Activated CD8-positive, alpha-beta memory T cell treated with anti-CD3 and anti-CD28 coated beads for 24 hours (primary cell): ENCODE data around the gene PRSS22.

ENCODE experiments used
- DNase-seq: peaks from one replicate; pipeline ENCODE4 v3.0.0-alpha.2; 2020

PRSS22 gene, protein sequence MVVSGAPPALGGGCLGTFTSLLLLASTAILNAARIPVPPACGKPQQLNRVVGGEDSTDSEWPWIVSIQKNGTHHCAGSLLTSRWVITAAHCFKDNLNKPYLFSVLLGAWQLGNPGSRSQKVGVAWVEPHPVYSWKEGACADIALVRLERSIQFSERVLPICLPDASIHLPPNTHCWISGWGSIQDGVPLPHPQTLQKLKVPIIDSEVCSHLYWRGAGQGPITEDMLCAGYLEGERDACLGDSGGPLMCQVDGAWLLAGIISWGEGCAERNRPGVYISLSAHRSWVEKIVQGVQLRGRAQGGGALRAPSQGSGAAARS

DNA sequence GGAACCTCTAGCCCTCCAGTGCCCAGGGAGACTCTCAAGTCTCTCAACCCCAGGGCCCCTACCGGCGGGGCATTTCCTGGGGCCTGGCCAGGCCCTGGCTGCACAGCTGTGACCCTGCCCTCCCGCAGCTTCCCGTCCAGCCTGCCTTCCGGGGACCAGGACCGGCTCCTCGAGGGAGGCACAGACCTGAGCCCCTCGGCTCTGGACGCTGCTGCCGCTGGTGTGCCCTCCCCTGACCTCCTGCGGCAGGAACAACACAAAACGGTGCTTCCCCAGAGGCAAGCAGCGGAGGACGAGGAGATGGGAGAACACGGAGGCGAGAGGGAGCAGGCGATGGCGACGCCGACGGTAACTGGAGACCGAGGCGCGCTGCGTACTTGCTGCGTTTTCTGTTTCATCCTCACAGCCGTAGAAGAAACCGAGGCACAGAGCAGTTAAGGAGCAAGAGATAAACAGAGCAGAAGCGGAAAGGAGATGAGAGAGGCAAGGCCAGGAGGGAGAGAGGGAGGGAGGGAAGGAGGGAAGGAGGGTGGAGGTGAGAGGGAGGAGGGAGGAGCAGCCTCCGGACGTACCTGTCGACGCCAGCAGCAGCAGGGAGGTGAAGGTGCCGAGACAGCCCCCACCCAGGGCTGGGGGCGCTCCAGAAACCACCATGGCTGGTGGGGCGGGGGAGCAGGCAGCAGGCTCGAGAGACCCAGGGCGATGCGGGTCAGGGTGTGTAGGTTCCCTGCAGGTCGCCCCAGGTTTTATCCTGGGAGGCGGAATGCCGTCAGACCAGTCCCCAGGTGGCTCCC, at the start of gene PRSS22:
Gene PRSS22, minus strand, starts transcription at position 720 of the 794 bp plus-strand sequence. Its CDS starts 66 bp downstream, at position 654.
- peak; percentile 68 for DNase-seq

DNA sequence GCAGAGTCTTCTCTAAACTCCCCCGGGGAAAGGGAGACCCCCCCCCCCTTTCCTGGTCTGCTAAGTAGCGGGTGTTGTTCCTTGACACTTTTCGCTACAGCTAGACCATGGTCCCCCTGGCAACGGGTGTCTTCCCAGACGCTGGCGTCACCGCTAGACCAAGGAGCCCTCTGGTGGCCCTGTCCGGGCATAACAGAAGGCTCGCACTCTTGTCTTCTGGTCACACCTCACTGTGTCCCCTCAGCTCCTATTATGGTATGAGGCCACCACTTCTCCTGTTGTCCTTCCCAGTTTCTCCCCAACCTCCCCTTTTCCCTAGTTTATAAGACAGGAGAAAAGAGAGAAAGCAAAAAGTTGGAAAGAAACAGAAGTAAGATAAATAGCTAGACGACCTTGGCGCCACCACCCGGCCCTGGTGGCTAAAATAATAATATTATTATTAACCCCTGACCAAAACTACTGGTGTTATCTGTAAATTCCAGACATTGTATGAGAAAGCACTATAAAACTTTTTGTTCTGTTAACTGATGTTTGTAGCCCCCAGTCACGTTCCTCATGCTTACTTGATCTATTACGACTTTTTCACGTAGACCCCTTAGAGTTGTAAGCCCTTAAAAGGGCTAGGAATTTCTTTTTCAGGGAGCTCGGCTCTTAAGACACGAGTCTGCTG, 49.2 kb upstream of the PRSS22 start:
- peak; percentile 75 for DNase-seq

DNA sequence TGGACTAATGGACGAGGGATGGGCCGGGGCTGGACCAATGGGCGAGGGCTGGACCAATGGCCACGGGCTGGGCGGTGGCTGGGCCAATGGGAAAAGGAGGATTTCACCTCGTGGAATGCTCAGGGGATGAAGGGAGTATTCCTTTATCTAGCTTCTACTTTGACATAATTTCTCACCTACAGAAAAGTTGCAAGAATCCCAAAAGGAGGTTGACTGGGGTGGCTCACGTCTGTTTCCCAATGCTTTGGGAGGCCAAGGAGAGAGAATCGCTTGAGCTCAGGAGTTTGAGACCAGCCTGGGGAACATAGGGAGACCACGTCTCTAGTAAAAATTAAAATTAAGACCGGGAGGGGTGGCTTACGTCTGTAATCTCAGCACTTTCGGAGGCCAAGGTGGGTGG, 48.0 kb upstream of the PRSS22 start:
- DNase-seq: no peak

DNA sequence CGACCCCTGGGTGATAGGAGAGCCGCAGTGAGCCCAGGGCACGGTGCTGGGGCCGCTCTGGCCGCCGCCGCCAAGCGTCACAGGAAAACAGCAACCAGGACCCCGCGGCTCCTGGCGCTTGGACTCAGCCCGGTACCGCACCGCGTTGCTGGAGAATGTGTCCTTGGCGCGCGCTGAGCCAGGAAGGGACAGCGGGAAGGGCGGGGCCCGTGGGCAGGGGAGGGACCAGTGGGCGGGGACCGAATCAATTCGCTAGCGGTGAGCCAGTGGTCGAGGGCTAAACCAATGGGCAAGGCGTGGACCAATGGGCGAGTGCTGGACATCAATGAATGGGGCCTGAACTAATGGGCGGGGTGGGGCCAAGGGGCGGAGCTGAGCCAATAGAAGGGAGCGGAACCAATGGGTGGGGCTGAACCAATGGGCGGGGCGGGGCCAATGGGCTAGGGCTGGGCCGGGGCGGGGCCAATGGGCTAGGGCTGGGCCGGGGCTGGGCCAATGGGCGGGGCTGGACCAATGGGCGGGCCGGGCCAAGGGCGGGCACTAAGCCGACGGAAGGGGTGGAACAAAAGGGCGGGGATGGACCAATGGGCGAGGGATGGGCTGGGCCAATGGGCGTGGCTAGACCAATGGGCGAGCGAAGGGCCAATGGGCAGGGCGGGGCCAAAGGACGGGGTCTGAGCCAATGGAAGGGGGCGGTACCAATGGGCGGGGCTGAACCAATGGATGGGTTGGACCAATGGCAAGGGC, 47.4 kb upstream of the PRSS22 start:
- DNase-seq: peak; percentile 95

DNA sequence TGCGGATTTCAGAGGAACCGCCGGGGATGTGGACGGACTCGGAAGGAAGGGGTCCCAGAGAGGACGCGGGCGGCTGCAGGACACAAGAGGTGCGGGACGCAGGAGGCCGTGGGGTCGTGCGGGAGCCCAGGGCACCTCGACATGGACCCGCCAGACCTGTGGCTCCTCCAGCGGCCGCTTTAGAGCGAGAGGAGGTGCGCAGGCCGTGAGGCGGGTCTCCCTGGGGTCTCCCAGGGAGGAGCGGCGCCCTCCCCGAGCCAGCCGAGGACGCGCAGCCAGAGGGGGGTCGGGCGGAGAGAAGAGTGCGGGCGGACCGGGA, 46.9 kb upstream of the PRSS22 start:
- DNase-seq: no peak

DNA sequence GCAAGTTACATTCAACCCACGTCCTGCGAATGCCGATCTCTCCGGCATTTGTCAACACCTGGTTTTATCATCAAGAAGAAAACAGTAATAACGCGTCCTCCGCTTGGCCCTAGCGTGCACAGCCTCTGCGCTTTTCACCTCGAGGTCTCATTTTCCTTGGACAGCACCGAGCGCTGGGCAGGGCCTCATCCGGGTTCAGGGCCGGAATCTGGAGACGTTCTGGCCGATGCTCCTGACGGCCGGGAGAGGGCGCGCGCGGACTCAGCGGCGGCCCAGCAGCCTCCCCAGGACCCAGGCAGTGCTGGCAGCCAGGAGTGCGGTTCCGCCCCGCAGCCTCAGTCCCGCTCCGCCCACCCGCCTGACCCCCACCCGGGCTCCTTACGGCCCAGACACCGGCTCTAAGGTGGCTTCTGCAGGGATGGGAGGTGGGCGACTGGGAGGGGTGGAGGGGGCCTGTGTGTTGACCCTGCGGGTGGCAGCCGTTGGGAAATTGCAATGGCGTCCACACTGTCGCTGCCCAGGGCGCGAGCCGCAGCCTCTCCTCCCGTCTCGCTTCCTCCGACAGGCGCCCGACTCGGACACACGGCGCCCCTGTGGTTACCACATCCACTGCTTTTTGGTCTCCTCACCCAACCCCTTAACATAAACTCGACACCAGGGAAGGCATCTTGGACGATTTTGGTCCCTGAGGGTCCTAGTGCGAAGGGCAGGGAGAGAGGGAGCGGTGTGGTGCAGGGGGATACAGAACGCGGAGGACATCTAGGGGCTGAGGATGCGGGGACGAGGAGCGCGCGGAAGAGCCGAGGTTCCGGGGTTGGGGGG, 46.3 kb upstream of the PRSS22 start:
- peak; percentile 90 for DNase-seq

DNA sequence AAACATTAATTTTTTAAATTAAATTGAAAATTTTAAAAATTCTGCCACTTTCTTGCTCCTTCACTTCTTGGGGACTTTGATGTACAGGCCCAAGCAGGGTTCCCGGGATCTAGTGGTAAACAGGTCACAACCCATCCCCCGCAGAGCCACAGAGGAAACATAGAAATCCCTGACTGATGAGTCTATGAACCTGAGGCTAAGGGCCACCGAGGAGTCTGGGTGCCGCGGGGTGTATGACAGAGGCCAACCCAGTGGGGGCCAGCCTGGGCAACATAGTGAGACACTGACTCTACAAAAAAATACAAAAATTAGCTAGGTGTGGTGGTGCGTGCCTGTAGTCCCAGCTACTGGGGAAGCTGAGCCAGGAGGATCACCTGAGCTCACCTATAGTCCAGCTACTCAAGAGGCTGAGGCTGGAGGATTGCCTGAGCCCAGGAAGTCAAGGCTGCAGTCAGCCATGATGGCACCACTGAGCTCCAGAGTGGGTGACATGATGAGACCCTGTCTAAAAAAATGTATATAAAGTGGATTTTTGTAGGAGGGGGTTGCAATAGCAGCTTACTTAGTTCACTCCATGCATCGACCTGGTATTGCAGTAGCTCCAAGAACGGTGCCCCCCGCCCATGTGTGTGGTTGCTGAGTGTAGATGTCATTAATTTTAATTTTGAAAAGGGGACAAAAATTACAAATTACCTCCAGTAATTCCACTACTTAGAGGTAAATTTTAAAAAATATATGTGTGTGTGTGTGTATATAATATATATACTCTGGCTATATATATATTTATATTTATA, 44.6 kb upstream of the PRSS22 start:
- DNase-seq: no peak

DNA sequence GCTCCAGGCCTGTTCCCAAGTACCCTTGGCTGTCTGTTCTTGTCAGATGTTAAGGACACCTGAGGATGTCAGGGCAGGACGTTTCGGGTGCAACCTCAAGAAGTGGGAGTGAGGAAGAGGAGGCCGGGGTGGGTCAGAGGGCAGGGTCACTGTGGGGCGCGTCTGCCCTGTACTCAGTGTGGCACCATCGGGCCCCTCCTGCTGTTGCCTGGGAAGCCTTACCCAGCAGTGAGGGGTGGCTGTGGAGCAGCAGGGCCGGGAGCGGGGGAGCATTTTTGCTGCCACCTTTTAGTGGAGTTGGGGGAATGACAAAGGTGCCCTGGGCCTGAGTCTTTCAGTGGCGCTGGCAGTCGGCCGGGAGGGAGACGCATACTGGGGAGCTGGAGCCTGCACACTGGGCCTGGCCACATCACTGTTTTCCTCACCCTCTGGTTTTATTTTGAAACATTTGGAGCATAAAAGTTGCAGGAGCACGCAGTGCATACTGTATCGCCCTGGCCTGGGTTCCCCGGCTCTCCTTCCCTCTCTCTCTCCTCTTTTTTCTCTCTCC, 42.6 kb upstream of the PRSS22 start:
- no peak for DNase-seq

DNA sequence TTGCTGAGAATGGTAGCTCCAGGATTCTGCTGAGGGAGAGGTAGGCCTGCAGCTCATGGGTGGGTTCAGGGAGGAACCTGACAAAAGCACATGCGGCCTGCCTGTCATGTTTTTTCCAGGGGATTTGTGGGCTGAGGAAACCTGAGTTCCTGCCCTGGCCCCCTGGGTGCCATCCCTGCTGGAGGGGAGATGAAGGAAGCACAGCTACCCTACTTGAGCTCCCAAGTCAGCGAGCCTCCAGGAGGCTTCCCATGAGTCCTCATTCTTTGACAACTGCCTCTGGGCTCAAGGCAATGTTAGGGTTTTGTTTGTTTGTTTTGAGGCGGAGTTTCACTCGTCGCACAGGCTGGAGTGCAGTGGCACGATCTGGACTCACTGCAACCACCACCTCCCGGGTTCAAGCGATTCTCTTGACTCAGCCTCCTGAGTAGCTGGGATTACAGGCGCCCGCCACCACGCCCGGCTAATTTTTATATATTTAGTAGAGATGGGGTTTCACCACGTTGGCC, 41.6 kb upstream of the PRSS22 start:
- no peak for DNase-seq

DNA sequence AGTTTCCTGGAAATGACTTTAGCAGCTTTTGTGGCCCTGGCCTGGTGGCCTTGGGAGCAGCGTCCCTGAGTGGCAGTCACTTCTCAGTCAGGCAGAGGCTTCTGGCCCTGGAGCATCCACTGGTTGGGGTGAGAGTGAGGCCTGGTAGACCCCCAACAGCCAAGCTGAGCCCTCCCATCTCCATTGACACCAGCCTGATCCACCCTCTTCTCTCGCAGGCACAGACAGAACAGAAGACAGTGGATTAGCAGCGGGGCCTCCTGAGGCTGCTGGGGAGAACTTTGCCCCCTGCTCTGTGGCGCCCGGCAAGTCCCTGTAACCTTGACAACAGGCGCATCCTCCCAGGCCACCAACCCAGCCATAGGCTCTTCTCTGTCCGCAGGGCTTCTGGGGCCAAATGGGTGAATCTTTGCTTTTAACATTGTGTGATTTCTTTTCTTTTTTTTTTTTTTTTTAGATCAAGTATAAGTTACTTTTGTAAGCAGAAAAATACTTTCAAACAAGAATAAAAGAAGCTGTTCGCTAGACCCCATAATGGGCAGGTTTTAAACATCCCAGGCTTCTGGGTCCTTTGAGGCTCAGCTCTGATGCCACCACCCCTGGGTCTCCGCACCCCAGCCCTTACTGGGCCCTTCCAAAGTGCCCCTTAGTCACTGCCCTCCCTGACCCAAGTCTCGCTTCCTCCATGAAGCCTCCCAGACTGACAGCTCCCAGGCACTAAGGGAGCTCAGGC, 41.0 kb upstream of the PRSS22 start:
- no peak for DNase-seq

DNA sequence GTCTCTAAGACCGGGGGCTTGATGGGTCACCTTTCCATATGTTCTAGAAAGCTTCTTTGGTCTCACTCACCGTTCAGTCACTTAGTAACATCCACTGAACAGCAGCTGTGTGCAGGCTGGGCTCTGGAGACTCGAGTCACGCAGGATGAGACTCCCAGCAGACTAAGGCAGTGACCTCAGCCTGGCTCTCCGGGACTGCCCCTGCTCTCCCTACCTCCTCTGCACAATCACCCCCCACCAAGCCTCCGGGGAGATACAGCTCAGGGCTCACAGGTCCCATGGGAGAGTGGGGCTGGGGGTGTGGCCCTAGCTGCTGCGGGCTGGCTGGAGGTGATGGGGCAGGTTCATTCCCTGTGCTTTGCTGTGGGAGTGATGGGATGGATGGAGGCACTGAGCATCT, 39.1 kb upstream of the PRSS22 start:
- DNase-seq: no peak

DNA sequence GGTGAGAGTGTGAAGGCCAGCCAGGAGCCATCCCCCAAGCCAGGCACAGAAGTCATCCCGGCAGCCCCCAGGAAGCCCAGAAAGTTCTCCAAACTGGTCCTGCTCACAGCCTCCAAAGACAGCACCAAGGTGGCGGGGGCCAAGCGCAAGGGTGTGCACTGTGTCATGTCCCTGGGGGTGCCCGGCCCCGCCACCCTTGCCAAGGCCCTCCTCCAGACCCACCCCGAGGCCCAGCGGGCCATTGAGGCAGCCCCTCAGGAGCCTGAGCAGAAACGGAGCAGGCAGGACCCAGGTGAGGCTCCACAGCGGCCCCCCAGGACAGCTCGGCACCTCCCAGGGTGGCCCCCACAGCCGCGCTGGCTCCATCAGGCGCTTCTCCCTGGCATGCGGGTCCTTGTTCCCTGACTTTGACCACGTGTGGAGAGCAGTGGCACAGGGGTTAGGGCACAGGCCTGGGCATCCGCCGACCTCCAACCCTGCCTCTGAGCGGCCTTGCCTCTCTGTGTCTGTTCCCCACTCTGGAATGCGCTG, 38.6 kb upstream of the PRSS22 start:
- no peak for DNase-seq

DNA sequence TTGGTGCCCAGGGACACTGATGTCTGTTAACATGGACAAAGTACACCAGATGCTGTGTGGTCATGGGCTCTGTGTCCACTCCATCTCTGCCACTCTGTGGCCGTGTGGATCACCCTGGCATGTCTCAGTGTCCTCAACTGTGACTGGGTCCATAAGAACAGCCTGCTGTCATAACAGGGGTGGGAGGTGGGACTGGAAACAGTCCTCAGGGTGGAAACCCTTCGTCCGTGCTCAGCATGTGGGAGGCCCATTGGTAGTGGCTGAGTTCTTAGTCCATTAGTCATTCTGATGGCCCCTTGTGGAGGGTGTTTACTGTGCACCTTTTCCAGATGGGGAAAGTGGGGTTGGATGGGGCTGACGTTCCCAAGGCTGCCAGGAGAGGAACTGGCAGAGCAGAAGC, 37.8 kb upstream of the PRSS22 start:
- DNase-seq: no peak

DNA sequence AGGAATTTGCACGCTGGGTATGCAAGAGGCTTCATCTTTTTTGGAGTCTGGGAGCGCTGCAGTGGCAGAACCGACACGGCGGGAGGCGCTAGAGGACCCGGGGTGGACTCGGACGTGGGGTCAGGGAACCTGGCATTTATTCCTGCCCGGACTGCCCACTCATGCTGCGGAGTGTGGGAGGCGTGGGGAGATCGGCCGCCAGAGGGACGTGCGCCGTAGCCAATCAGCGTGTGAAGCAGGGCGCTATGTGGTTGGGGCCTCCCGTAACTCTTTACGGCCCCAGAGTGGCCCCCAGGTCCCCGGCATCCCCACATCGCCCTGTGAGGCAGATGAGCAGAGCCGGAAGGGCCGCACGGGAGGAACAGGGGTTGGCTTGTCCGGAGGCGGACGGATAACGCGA, 36.3 kb upstream of the PRSS22 start:
- no peak for DNase-seq

DNA sequence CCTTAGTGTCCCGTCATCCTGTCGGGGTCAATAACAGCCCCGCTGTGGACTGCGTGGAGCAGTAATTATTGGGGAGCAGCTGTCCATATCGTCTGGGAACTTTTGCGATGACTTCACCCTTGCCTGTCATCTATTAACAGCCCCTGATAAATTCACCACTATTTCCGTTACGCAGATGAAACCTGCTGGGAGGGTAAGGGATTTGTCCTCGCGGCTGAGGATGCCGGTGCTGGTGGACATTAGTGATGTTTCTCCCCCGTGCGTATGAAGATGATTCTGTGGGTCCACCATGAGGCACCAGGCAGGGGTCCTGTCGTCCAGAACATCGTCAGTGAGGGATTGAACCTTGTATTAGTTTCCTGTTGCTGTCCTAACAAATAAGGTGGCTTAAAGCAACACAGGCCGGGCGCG, 26.1 kb upstream of the PRSS22 start:
- no peak for DNase-seq

DNA sequence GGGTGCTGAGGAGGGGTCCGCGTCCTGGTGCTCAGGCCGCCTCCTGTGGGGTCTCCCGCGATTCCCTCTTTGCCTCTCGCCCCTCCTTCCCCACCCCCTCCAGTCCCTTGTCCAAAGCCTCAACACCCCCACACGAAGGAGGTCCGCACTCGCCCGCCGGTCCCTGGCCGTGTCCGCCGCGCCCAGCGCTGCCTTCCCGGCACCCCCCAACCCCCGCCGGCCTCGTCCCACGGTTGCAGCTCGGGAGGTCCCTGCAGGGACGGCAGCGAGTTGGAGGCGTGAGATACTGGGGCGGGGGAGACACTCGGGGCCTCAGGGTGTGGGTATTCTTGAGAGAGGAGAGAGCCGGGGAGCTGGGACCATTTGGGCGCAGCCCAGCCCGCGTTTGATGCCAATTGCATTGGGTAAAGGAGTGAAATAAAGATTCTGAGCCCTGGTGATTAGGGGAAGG, 25.5 kb upstream of the PRSS22 start:
- no peak for DNase-seq

DNA sequence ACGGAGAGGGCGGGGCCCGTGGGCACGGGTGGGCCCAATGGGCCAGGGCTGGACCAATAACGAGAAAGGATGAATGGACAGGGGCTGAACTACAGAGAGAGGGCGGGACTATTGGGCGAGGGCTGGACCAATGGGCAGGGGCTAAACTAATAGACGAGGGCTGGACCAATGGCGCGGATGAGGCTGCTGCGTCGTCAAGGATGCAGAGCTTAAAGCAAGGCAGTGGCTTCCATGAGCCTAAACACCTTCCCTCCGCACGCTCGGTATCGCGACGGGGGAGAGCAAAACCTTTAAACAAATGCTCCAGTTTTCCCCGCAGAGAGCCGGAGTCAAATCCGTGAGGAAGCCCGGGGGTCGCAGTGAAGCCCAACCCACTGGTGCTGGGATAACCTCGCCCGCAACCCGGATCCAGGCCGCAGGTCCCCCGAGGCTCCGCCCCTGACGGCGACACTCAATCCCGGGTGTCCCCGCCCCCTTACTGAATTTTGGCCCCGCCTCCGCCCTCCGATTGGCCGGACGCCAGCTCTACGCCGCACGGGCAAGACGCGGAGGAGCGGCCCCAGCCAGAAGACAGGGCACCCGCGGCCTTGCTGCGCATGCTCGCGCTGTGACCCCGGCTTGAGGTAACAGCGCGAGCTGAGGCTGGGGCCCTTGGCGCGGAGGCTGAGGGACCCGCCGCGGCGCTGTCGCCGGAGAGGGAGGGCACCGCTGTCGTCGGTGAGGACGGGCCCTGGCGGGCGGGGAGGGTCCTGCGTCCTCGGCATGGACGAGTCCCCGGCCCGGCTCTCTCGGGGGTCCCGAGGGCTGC, 24.9 kb upstream of the PRSS22 start, which contains the start of gene FLYWCH2:
Gene FLYWCH2, plus strand, starts transcription at position 566 of the 808 bp plus-strand sequence. CDS start 13,235 bp downstream, outside the sequence.
- peak; percentile 100 for DNase-seq

DNA sequence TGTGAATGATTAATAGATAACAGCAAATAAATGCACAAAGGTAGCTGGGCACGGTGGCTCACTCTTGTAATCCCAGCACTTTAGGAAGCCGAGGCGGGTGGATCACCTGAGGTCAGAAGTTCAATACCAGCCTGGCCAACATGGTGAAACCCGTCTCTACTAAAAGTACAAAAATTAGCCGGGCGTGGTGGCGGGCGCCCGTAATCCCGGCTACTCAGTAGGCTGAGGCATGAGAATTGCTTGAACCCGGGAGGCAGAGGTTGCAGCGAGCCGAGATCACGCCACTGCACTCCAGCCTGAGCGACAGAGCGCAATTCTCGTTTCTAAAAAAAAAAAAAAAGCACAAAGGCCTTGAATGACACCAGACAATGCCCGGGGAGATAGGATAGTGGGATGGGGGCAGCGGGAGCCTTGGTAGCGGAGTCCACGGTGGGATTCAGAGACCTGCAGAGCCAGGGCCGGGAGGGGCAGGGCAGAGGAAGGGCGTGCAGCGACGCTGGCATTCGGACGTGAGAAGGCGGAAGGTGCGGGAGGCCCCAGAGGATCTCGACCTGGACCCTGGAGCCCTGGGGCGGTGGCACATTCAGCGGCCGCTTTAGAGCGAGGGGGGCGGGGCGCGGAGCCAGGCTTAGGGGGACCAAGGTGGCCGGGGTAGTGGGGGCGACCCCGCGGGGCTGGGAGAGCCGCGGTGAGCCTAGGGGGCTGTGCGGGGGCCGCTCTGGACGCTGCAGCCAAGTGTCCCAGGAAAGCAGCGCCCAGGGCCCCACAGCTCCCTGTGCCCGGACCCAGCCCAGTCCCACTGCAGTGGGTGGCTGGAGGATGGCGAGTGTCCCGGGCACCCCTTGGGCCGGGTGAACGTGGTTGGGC, 24.0 kb upstream of the PRSS22 start:
- no peak for DNase-seq
